ENCODE data around the gene COA6. TPM values are rescaled to one million over a fixed set of nuclear protein-coding genes. Genes with fewer than 3 reads are reported as not detected.

COA6 gene
- total and polyA plus RNA-seq, 2 experiments from 2014 or later: 32.1 to 82.5 TPM

DNA sequence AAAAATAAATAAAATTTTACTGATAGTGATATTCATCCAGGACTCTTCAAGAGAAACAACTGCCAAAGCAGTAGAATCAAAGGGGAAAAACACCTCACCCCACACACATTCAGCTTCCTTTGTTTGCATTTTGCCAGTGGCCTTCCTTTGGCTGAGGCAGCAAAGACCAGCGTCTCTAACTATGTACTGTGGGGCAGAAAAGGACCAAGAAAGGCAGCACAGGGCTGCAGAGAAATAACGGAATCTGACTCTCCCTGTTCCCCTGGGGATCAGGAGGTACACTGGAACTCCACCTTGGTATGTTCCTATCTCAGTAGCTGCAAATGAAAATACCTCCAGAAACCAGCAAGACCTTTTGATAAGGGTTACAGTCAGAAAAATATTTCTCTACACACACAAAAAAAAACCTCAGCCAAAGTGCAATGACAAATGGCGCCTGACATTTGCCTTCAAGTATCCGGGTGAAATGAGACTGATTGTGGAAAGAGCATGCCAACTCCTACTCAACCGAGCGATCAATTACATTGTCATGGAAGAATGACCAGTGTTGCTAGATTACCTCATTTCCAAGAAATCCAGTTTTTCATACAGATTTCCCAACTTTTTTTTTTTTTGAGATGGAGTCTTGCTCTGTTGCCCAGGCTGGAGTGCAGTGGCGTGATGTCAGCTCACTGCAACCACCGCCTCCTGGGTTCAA is 54.8 kb downstream of the COA6 start:
- no peak for DNase-seq (ENCODE audit: low read depth in 1 of 2, low spot score in 1 of 2)
- H3K36me3 ChIP-seq: peaks cover 27% of the 10 kb centered on the region
- TF ChIP-seq, protein P1, sequence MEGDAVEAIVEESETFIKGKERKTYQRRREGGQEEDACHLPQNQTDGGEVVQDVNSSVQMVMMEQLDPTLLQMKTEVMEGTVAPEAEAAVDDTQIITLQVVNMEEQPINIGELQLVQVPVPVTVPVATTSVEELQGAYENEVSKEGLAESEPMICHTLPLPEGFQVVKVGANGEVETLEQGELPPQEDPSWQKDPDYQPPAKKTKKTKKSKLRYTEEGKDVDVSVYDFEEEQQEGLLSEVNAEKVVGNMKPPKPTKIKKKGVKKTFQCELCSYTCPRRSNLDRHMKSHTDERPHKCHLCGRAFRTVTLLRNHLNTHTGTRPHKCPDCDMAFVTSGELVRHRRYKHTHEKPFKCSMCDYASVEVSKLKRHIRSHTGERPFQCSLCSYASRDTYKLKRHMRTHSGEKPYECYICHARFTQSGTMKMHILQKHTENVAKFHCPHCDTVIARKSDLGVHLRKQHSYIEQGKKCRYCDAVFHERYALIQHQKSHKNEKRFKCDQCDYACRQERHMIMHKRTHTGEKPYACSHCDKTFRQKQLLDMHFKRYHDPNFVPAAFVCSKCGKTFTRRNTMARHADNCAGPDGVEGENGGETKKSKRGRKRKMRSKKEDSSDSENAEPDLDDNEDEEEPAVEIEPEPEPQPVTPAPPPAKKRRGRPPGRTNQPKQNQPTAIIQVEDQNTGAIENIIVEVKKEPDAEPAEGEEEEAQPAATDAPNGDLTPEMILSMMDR (IDR thresholded peaks at IDR 0.05; ENCODE audit: low read depth, low read length): no peak
- no peaks in the 10 kb centered on the region for H3K27me3 ChIP-seq
- no peaks in the 10 kb centered on the region for H3K4me1 ChIP-seq (ENCODE audit: low read depth)
- H3K27ac ChIP-seq: no peak overlapping the region
- H3K4me3 ChIP-seq: no peak overlapping the region
- no peaks in the 10 kb centered on the region for H3K9me3 ChIP-seq (ENCODE audit: low read depth)

DNA sequence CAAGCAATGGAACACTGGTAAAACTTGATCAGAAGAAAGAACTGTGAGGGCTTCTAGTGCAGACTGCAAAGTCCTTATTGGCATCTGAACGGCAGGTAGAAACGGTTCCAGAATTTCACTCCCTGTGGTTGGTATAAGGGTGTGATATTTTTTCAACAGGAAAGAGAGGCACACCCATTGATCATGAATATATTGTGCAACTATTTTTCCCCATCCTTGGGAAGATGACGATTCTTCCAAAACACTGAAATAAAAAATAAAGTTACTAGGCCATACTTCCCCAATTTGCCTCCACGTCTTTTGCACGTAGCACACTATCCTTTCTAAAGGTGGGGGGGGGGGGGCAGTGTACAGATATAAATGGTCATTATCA is 56.2 kb downstream of the COA6 start:
- Histone ChIP-seq H3K4me3 (no peak overlapping the region), H3K9me3 (ENCODE audit: low read depth) (no peaks in the 10 kb centered on the region), H3K36me3 (peaks cover 30% of the 10 kb centered on the region), H3K4me1 (ENCODE audit: low read depth) (no peaks in the 10 kb centered on the region), H3K27ac (no peak overlapping the region), H3K27me3 (no peaks in the 10 kb centered on the region)
- DNase-seq (ENCODE audit: low read depth in 1 of 2, low spot score in 1 of 2): no peak
- TF ChIP-seq, protein P1 (IDR thresholded peaks at IDR 0.05; ENCODE audit: low read depth, low read length): no peak

DNA sequence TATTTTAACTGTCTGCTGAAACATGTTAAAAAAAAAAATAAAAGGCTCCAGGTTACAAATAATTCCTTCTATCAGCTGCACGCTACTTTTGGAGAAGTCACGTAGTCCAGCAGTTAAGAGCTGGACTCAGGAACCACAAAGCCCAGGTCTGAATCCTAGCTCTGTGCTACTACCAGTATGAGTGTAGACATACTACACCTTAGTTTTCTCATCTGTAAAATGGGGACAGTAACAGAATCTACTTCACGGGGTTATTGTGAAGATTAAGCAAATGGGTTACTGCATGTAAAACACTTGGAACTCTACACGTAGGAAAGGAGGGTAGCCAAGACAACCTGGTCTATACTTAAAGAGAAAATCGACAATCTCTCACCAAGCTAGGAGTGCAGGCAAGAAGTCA is 57.4 kb downstream of the COA6 start:
- Histone ChIP-seq H3K4me1 (ENCODE audit: low read depth) (no peaks in the 10 kb centered on the region), H3K9me3 (ENCODE audit: low read depth) (no peaks in the 10 kb centered on the region), H3K36me3 (peaks cover 24% of the 10 kb centered on the region), H3K27me3 (no peaks in the 10 kb centered on the region), H3K27ac (no peak overlapping the region), H3K4me3 (no peak overlapping the region)
- no peak for DNase-seq (ENCODE audit: low read depth in 1 of 2, low spot score in 1 of 2)
- TF ChIP-seq, protein P1 (IDR thresholded peaks at IDR 0.05; ENCODE audit: low read depth, low read length): no peak

DNA sequence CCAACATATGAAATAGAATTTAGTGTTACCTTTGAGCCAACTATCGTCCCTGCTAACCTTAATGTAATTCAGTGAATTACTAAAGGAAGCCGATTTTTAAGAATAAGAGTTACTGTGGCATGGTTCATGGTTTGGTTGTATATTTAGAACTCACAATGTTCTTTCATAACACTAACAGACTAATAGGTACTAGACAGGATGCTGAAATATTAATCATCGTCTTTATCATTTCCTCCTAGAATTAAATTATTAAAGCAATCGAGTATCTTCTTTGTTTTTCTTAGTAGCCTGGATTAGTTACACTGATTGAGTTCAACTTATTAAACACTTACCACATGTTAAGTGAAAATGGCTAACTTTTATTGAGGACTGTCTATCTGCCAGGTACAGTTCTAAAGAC is 58.0 kb downstream of the COA6 start:
- no peak overlapping the region for H3K4me3 ChIP-seq
- DNase-seq (ENCODE audit: low read depth in 1 of 2, low spot score in 1 of 2): no peak
- H3K9me3 ChIP-seq (ENCODE audit: low read depth): no peaks in the 10 kb centered on the region
- H3K4me1 ChIP-seq (ENCODE audit: low read depth): no peaks in the 10 kb centered on the region
- TF ChIP-seq, protein P1 (IDR thresholded peaks at IDR 0.05; ENCODE audit: low read depth, low read length): no peak
- H3K27ac ChIP-seq: no peak overlapping the region
- H3K27me3 ChIP-seq: no peaks in the 10 kb centered on the region
- peaks cover 24% of the 10 kb centered on the region for H3K36me3 ChIP-seq

DNA sequence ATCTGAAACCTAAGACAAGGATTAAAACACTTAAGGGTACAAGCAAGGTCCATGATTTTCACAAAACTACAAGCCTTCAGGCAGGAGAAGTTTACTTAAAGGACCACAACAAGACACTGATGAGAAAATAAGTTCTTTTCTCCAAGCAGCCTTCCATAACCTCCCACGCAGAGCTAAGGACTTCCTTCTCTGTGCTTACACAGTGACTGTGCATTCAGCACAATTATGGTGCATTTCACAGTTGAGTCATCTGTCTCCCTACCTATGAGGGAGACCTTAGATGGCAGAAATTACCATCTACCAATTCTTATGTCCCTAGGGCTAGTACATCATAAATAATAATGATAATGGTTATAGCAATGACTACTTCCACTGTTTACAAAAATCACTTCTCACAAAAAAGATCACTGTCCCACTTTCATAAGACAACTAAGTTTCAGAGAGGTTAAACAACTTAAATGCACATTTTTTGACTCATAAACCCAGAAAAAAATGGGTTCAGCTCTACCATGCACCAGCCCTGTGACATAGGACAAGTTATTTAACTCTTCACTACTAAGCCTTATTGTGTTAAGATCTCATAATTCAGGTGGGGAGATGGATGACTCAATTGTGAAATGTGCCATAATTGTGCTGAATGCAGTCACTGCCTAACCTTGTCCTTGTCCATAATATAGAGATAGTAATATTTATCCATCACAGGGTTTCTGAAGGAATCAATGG is 60.5 kb downstream of the COA6 start:
- no peak overlapping the region for H3K27ac ChIP-seq

More for the DNA sequence above, 60.5 kb downstream of the COA6 start:
- Histone ChIP-seq H3K27me3 (no peaks in the 10 kb centered on the region), H3K9me3 (ENCODE audit: low read depth) (no peaks in the 10 kb centered on the region), H3K36me3 (peaks cover 16% of the 10 kb centered on the region), H3K4me1 (ENCODE audit: low read depth) (no peaks in the 10 kb centered on the region), H3K4me3 (no peak overlapping the region)
- TF ChIP-seq, protein P1 (IDR thresholded peaks at IDR 0.05; ENCODE audit: low read depth, low read length): no peak
- DNase-seq (ENCODE audit: low read depth in 1 of 2, low spot score in 1 of 2): peak in 1 of 2 donors; percentile 47

Other genes starting within 250 kb of the COA6 start
- 14.4 and 34.3 TPM in 2 replicates for gene TARBP1, start 105.7 kb downstream of the COA6 start, total RNA-seq
- gene TARBP1, start 105.7 kb downstream of the COA6 start, polyA plus RNA-seq: 25.6 and 44.2 TPM in 2 replicates
- gene IRF2BP2, start 236.7 kb downstream of the COA6 start, total RNA-seq: 84.0 and 113 TPM in 2 replicates
- 24.3 and 33.2 TPM in 2 replicates for gene IRF2BP2, start 236.7 kb downstream of the COA6 start, polyA plus RNA-seq

Data from cardiac muscle cell (in vitro differentiated cells and primary cell).